Urinary bladder (tissue), 4 donors: ENCODE measurements around the gene PRUNE2. TPM values are rescaled to one million over a fixed set of nuclear protein-coding genes. Genes with fewer than 3 reads are reported as not detected.
"Not testable (repeated sequence)": the region's sequence is repeated elsewhere in the genome, so short reads cannot be mapped to it uniquely, and the experiment has no call there.

Experiments
- DNase-seq: peaks from one replicate; pipeline ENCODE4 v3.0.0-alpha.2; 2015; ENCODE audit errors: extremely low spot score
- H3K27ac ChIP-seq: one replicate; pipeline ENCODE4 v1.5.1; 2013; ENCODE audit warnings: low read depth, mild to moderate bottlenecking, moderate library complexity
- H3K36me3 ChIP-seq: one replicate; pipeline ENCODE4 v1.6.1; 2013; ENCODE audit warnings: mild to moderate bottlenecking, moderate library complexity; ENCODE audit not compliant: insufficient read depth
- H3K4me1 ChIP-seq: one replicate; pipeline ENCODE4 v1.6.1; 2013; ENCODE audit warnings: mild to moderate bottlenecking, moderate library complexity; ENCODE audit not compliant: insufficient read depth
- H3K4me3 ChIP-seq: one replicate; pipeline ENCODE4 v1.5.1; 2013; ENCODE audit warnings: low read depth, low read length
- WGBS: extraction: QIAGEN DNeasy Blood & Tissue Kit; methylation state at CpG from one replicate; pipeline ENCODE4 v1.1.7; 2013; 5-methylcytosine and 5-hydroxymethylcytosine counted together
- polyA plus RNA-seq: library from polyadenylated mRNA; stranded (reverse); fragments of 200-250 nt; gene quantifications from one replicate; pipeline ENCODE4 v1.2.3, GENCODE V29; 2013
- total RNA-seq: library from RNA; depleted of rRNA; stranded (reverse); fragments of >200 nt; gene quantifications from one replicate; pipeline ENCODE4 v1.2.3, GENCODE V29; 2014
- donor health status: healthy with polysubstance abuse.
- donor health status: healthy.

PRUNE2 gene
- total and polyA plus RNA-seq, 2 donors = 83.9 to 181 TPM

DNA sequence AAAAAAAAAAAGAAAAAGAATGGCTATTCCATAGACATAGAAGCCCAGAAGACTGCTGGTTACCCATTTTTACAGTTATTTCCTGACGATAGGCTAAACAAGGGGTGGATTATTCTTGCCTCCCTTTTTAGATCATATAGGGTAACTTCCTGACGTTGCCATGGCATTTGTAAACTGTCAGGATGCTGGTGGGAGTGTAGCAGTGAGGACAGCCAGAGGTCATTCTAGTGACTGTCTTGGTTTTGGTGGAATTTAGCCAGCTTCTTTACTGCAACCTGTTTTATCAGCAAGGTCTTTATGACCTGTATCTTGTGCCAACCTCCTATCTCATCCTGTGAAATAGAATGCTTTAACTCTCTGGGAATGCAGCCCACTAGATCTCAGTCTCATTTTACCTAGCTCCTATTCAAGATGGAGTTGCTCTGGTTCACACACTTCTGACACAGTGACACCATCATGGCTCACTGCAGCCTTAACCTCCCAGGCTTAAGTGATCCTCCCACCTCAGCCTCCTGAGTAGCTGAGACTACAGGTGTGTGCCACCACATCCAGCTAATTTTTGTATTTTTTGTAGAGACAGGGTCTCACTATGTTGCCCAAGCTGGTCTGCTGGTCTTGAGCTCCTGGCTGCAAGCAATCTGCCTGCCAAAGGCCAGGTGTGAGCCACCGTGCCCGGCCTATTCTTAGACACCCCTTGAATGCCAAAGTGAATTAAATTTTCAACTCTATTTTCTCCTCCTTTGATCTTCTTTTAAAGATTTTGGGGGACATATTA lies 311.8 kb downstream of the PRUNE2 start:
- DNase-seq, H3K36me3 ChIP-seq, H3K27ac ChIP-seq, H3K4me1 ChIP-seq, H3K4me3 ChIP-seq: not testable (repeated sequence)
- WGBS = 43% methylated on average over 4 of the region's 4 CpGs

DNA sequence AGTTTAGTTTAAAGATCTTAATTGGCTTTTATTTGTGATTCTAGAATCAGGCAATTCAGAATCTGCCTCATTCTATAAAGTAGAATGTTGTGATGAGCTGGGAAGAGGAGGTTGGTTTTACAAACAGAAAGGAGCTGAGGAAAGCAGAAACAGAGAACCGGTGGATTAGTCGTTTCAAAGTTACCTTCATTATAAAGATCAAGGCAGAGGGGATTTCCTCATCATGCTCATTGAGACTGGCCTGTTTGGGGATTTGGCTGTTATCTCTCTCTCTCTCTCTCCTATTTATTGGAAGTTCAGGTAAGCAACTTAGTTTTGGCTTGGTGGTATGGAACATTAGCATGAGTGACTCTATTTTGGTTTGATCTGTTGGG lies 313.0 kb downstream of the PRUNE2 start:
- Histone ChIP-seq H3K4me3 (no peak overlapping the region), H3K27ac (no peak overlapping the region), H3K4me1 (no peaks in the 10 kb centered on the region), H3K36me3 (no peaks in the 10 kb centered on the region)
- no peak for DNase-seq
- 66% methylated on average over 2 of the region's 2 CpGs for WGBS

DNA sequence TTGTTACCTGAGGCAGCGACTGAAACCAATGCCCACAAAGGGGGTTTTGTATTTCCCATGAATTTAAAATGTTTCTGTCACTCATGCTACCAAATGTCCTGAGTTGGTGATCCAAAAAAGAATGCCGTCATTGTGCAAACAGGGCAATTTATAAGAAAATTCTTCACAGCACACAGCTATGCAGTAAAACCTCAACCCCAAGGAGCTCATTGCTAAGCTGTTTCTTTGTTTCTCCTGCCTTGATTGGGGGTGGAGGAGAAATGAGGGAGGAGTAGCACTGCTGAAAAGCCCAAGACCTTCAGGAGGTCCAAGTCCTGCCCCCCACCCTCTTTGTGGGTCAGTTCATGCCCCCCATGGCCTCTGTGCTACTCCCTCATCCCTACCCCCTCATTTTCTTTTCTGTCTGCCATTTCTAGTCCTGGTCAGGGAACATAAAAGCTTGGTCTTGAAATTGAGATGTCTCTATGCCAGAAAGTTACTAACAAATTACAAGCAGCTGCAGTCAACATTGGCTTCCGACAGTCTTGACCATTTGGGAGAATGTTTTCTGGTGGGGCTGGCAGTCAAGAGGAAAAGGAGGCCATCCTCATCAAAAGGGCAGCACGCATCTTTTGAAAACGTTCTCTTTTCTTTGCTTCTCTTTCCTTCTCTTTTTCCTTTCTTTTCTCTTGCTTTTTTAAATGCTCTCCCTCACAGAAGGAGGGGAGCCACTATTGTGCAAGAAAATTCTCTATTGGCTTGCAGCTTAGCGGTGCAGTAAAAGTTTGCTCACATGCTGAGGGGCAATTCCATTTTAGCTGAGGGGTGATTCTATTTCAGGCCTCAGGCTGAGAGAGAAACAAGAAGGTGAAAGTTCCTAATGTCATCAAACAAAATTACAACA lies 313.6 kb downstream of the PRUNE2 start:
- 68% methylated on average over 6 of the region's 6 CpGs for WGBS
- Histone ChIP-seq H3K36me3 (no peaks in the 10 kb centered on the region), H3K4me3 (no peak overlapping the region), H3K4me1 (no peaks in the 10 kb centered on the region), H3K27ac (no peak overlapping the region)
- DNase-seq = no peak

DNA sequence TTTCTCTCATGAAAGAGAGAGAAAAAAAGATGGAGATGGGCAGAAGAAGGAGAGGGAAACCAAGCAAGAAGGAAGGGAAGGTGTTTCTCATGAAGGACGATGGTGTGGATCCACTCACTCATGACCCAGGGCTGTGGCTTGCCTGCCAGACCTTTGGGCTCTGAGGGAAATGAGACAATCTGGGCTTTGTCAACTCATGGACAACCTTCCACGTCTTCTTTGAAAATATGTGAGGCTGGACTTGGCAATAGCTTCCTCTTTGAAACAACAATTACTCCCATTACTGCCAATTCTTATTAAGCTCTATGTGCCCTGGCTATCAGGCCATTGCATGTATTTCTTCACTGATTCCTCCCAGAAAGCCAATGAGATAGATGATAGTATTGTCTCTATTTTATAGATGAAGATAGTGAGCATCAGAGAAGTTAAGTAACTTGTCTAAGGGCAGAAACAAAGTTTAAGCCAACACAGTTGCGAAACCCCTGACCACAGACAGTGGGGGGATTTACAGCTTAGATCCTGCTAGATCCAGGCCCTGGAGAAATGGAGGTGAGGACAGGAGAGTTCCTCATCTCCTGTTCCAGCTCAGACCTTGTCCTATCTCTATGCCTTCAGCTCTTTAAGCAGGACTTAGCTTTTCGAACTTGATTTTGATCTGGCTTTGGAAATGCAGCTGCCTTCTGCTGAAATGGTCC lies 314.5 kb downstream of the PRUNE2 start:
- 75% methylated on average over 4 of the region's 4 CpGs for WGBS
- Histone ChIP-seq H3K4me3 (no peak overlapping the region), H3K27ac (no peak overlapping the region), H3K4me1 (no peaks in the 10 kb centered on the region), H3K36me3 (no peaks in the 10 kb centered on the region)
- no peak for DNase-seq

DNA sequence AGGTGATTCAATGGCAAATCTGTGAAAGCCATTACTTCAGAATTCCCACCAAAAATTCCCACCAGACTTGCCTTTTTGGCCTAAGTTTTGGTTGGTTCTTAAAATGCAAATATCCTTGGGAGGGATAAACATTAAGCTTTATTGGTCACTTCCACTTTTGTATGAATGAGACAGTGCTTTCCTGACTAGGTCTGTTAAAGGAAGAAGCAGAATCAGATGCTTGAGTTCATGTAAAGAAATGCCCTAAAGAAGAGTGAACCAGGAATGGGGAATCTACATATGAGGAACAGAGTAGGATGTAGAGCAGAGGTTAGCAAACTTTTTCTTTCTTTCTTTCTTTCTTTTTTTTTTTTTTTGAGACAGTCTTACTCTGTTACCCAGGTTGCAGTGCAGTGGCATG lies 317.6 kb downstream of the PRUNE2 start:
- Histone ChIP-seq H3K36me3 (no peaks in the 10 kb centered on the region), H3K4me3 (no peak overlapping the region), H3K27ac (no peak overlapping the region), H3K4me1 (no peaks in the 10 kb centered on the region)
- no peak for DNase-seq

DNA sequence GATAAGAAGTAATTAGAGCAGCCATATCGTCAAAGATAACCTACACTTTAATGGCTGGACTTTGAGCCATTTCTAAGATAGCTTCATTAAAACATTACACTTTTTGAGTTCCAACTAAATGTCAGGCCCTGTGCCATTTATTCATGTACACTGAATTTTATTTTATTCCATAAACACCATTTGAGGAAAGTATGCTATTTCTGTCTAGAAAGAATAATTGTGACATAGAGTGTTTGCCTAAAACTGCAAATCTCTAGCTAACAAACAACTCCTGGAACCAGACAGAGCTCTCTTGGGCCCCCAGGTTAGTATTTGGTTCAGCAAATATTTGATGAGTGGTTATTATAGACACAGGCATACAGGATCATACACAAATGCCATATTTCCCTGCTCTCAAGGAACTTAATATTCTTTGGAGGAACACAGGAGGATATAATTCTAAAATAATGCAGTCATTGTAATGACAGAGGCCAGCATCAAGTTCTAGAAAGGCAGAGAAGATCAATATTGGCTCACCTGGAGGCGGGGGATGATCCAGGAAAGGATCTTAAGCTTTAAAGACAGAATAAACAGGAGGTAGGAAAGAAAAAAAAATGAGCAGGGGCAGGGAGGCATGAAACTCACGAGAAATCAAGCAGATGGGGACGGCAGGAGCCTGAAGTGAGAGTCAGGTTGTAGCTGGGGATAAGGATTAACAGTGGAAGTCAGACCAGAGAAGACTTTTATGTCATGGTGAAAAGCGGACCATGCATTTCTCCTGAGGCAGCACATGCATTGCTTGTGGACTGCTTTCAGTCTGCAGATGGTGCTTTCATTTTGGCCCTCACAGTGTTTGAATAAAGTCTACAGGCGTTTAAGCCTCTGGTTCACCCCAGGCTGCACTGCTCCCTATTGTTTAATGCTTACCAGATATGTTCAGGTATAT lies 319.3 kb downstream of the PRUNE2 start:
- no peaks in the 10 kb centered on the region for H3K36me3 ChIP-seq
- H3K4me3 ChIP-seq = no peak overlapping the region
- H3K27ac ChIP-seq = no peak overlapping the region
- no peaks in the 10 kb centered on the region for H3K4me1 ChIP-seq
- DNase-seq = no peak
- WGBS = 72% methylated on average over 6 of the region's 6 CpGs

DNA sequence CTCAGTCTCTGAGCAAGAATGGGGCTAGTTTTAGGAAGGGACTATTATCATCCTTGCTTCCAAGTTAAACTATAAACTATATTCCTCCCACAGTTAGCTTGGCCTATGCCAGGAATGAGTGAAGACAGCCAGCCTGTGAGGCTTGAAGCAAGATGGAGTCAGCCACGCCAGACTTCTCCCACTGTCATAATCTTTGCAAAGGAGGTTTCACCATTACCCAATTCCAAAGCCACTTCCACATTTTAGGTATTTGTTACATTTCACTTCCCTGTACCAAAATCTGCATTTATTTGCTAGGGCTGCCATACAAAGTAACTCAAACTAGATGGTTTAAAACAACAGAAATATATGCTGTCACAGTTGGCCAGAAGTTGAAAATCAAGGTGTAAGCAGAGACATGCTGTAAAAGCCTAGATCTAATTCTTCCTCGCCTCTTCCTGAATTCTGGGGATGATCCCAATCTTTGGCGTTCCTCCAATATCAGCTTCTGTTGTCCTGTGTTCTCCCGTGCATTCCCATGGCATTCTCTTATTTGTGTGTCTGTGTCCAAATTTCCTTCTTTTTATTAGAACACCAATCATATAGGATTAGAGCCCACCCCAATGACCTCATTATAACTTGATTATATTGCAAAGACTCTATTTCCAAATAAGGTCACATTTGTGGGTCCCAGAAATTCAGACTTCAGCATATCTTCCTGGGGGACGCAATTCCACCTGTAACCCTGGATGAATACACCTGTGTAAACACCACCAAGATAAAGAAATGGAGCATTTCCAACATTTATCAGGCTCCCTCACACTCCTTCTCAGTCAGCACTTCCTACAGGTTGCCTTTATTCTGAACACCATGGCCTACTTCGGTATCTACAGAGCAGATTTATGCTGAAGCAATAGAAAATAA lies 320.2 kb downstream of the PRUNE2 start:
- 75% methylated on average over 6 of the region's 6 CpGs for WGBS

DNA sequence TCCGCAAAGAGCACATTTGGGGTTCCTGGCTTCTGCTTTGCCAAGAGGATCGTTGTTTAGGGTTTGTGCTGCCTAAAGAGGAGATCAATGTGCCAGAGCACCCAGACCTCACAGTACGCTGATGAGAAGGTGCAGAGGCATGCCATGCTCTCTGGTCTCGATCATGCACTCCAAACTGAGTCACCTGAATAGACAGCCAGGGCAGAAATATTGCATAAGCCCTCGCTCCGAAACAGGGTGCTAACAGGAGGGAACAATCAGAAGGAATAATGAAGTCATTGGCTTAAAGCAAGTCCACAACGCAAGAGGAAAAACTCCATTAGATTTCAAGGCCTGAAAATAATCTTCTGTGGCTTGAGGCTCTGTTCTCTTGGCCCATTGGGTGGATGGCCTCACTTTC lies 322.7 kb downstream of the PRUNE2 start:
- WGBS = 84% methylated on average over 7 of the region's 7 CpGs
- H3K4me3 ChIP-seq = no peak overlapping the region
- H3K36me3 ChIP-seq = no peaks in the 10 kb centered on the region
- DNase-seq = no peak
- no peaks in the 10 kb centered on the region for H3K4me1 ChIP-seq
- H3K27ac ChIP-seq = no peak overlapping the region

More for the DNA sequence above, 320.2 kb downstream of the PRUNE2 start:
- Histone ChIP-seq H3K27ac (no peak overlapping the region), H3K36me3 (no peaks in the 10 kb centered on the region), H3K4me3 (no peak overlapping the region), H3K4me1 (no peaks in the 10 kb centered on the region)
- DNase-seq = no peak

DNA sequence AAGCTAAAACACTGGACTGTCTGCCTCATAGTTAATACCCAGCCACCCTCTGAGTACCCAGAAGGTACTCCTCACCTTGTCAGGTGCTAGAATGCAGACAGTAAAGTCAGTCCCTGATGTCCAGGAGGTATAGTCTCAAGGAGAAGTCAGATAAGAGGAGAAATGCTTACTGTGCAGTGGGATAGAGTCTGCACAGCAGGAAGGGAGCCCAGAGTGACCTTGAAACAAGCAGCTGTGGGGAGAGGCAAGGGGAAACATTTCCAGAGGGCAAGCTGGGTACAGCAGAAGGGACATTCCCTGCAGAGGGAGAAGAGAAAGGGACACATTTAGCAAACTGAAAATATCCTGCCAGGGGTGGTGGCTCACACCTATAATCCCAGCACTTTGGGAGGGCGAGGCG lies 324.2 kb downstream of the PRUNE2 start:
- 74% methylated on average over 2 of the region's 2 CpGs for WGBS

DNA sequence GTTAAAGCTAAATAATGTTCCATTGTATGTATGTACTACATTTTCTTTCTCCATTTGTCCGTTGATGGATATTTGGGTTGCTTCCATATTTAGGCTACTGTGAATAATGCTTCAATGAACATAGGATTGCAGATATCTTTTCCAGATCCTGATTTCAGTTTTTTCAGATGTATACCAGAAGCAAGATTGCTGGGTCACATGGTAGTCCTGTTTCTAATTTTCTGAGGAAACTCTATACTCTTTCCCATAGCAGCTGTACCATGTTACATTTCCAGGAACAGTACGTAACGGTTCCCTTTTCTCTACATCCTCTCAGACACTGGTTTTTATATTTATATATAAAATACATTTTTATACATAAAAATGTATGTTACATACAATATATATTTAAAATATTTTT lies 325.1 kb downstream of the PRUNE2 start:
- H3K4me3 ChIP-seq = no peak overlapping the region
- no peaks in the 10 kb centered on the region for H3K4me1 ChIP-seq
- H3K27ac ChIP-seq = no peak overlapping the region
- 67% methylated on average over 3 of the region's 3 CpGs for WGBS
- H3K36me3 ChIP-seq = no peaks in the 10 kb centered on the region
- no peak for DNase-seq

More for the DNA sequence above, 324.2 kb downstream of the PRUNE2 start:
- no peak overlapping the region for H3K4me3 ChIP-seq
- H3K4me1 ChIP-seq = no peaks in the 10 kb centered on the region
- H3K36me3 ChIP-seq = no peaks in the 10 kb centered on the region
- no peak for DNase-seq
- no peak overlapping the region for H3K27ac ChIP-seq

DNA sequence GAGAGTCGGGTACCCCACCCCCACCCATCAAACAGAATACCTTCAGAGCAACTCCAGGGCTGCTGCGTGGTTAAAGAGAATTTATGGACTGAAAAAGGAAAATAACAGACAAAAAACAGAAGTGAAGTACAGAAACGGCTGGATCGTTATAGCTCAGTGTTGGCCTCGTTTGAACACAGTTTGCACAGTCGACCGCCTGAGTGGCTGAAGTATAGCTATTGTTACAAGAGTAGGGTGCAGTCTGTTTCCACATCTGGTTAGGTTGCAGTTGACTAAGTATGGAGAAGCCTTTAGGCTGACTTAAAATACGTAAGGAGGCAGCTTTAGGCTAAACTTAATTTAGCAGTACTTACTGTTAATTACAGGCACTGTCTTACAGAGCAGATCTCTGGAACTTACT lies 325.7 kb downstream of the PRUNE2 start:
- H3K4me1 ChIP-seq = no peaks in the 10 kb centered on the region
- no peak overlapping the region for H3K4me3 ChIP-seq
- DNase-seq = no peak
- no peak overlapping the region for H3K27ac ChIP-seq
- WGBS = 53% methylated on average over 8 of the region's 8 CpGs
- H3K36me3 ChIP-seq = no peaks in the 10 kb centered on the region

DNA sequence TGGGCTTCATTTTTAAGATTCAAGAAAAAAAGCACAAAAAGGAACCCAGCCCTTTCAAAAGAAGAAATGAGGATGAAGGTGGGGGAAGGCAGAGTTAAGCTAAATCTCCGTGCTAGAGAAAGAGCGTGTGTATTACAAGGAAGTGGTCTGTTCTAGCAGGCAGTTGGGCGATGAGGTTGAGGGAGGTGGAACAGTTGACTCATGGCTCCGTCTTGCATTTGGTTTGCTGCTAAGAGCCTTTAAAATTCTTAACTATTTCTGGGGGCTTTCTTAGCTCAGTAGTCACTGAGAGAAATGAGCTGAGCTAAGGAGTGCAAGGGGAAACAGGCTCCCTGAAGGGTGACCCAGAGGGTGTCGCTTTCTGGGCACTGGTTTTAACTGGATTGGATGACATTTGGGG lies 329.6 kb downstream of the PRUNE2 start:
- no peak for DNase-seq
- H3K4me3 ChIP-seq = no peak overlapping the region
- 55% methylated on average over 5 of the region's 5 CpGs for WGBS
- H3K27ac ChIP-seq = no peak overlapping the region
- H3K36me3 ChIP-seq = no peaks in the 10 kb centered on the region
- no peaks in the 10 kb centered on the region for H3K4me1 ChIP-seq
